ENCODE results near the gene CIBAR2. TPM values are rescaled to one million over a fixed set of nuclear protein-coding genes. Genes with fewer than 3 reads are reported as not detected.

The CIBAR2 gene
- total RNA-seq, 1 donor from 2014 or later = not detected

GRCh38 chr16:85086347-85087291, 25.7 kb downstream of the CIBAR2 start:
- intact Hi-C loops (cut with DNase I) = no loop called here
- peak; percentile 83 for DNase-seq
- Histone ChIP-seq H3K9me3 (no peaks in the 10 kb centered on the region), H3K27me3 (no peaks in the 10 kb centered on the region), H3K4me1 (peaks cover 14% of the 10 kb centered on the region), H3K36me3 (peaks cover 5% of the 10 kb centered on the region), H3K4me3 (no peak overlapping the region), H3K27ac (no peak overlapping the region)
- peak; percentile 80 for TF ChIP-seq CTCF (IDR thresholded peaks at IDR 0.05)
- peak; percentile 73 for ATAC-seq

GRCh38 chr16:85085721-85086120, 26.6 kb downstream of the CIBAR2 start:
- intact Hi-C loops (cut with DNase I) = no loop called here
- DNase-seq = no peak
- no peak for ATAC-seq
- H3K27me3 ChIP-seq = no peaks in the 10 kb centered on the region
- peaks cover 11% of the 10 kb centered on the region for H3K4me1 ChIP-seq
- H3K4me3 ChIP-seq = no peak overlapping the region
- TF ChIP-seq CTCF (IDR thresholded peaks at IDR 0.05) = no peak
- no peaks in the 10 kb centered on the region for H3K9me3 ChIP-seq
- no peak overlapping the region for H3K27ac ChIP-seq
- peaks cover 14% of the 10 kb centered on the region for H3K36me3 ChIP-seq

GRCh38 chr16:85084841-85085510, 27.3 kb downstream of the CIBAR2 start:
- no peaks in the 10 kb centered on the region for H3K9me3 ChIP-seq
- peaks cover 14% of the 10 kb centered on the region for H3K36me3 ChIP-seq
- no peak for TF ChIP-seq CTCF (IDR thresholded peaks at IDR 0.05)
- intact Hi-C loops (cut with DNase I) = no loop called here
- H3K27ac ChIP-seq = no peak overlapping the region
- H3K4me3 ChIP-seq = no peak overlapping the region
- no peaks in the 10 kb centered on the region for H3K27me3 ChIP-seq
- DNase-seq = no peak
- H3K4me1 ChIP-seq = peaks cover 3% of the 10 kb centered on the region
- no peak for ATAC-seq

GRCh38 chr16:85083051-85083639, 29.1 kb downstream of the CIBAR2 start:
- TF ChIP-seq CTCF (IDR thresholded peaks at IDR 0.05) = no peak
- intact Hi-C loops (cut with DNase I) = no loop called here
- H3K27ac ChIP-seq = no peak overlapping the region
- H3K9me3 ChIP-seq = no peaks in the 10 kb centered on the region
- no peaks in the 10 kb centered on the region for H3K27me3 ChIP-seq
- no peaks in the 10 kb centered on the region for H3K4me1 ChIP-seq
- ATAC-seq (no peak), DNase-seq (no peak)
- no peak overlapping the region for H3K4me3 ChIP-seq
- peaks cover 28% of the 10 kb centered on the region for H3K36me3 ChIP-seq

GRCh38 chr16:85082173-85083050, 29.9 kb downstream of the CIBAR2 start:
- Histone ChIP-seq H3K4me1 (no peaks in the 10 kb centered on the region), H3K36me3 (peaks cover 35% of the 10 kb centered on the region), H3K9me3 (no peaks in the 10 kb centered on the region), H3K4me3 (no peak overlapping the region), H3K27ac (no peak overlapping the region), H3K27me3 (no peaks in the 10 kb centered on the region)
- no peak for TF ChIP-seq CTCF (IDR thresholded peaks at IDR 0.05)
- intact Hi-C loops (cut with DNase I) = no loop called here
- DNase-seq = peak; percentile 70
- ATAC-seq = peak; percentile 72
